GM21619 (cell line): Measurements from ENCODE around the gene EXOC1.

Source experiments
- ATAC-seq: cut with Tn5 transposase; IDR thresholded peaks from one replicate; pipeline ENCODE4 v1.9.1; 2021; ENCODE audit not compliant: unreplicated experiment

EXOC1 gene

DNA sequence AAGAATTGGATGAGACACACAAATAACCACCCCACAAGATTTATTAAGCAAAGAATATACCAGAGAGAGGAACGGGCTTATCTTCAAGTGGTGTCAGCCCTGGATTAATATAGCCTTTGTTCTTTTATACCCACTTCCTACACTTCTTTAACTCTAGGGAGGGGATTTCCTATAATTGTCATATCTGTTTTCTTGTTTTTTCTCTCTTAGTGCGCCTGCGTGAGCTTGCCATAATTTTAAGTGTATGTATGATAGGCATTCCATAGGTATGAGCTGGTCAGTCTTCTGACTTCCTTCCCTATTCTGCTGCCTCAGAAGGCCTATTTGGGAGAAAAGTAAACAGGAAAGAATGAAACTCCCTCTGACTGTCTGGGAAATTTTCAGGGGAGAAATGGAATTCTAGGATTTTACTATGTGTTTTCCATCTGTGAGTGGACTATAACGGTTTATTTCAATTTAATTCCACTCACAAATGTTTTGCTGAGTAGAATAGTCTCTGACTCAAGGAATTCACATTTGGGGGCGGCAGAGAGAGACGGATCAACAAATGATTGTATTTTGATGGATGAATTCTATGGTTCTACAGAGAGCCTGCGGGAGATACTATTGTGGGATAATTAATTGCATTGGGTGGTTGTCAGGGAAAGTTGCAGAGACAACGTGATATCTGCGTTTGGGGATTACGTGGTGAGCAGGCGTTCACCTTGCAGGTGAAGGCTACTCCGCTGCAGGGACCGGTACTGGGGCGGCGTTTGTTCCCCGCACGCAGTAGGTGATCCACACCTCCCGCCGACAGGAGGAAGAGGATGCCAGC, 94.7 kb downstream of the EXOC1 start:
- ATAC-seq = no peak

DNA sequence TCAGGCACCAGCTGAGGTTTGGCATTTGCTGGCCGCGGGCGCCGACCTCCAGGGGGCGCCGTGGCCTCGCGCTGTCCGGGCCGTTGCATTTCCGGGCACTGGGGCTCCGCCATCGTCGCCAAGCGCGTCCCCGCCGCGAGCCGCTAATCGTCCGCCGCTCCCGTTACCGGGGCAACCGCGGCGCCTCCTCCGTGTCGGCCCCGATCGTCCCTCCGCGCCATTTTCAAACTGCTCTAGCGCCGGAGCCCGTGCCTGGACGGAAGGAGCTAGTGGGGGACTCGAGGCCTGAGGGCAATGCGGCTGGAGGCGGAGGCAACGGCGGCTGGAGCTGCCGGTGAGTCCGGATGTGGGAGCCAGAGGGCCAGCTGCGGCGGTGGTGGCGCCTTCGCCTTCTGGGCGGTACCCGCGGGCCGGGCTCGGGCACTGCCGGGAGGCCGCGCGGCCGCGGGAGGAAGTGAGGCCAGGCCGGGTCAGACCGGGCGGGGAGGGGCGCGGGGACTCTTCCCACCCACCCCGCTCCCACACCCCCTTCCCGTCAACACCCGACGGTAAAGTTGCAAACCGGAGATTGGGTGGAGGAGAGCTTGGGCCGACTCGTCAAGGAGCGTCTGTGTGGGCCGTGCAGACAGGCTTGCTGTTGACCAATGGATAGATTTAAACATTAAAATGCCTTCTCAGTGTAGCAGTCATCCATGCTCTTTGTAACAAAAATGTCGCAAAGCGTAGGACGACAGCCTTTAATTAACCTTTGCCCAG, 95.5 kb downstream of the EXOC1 start, which contains the start of gene CEP135:
Gene CEP135 (plus strand): TSS at position 220 of the 756 bp plus-strand sequence. CDS start 3,186 bp downstream, outside the sequence.
- peak; percentile 65 for ATAC-seq

DNA sequence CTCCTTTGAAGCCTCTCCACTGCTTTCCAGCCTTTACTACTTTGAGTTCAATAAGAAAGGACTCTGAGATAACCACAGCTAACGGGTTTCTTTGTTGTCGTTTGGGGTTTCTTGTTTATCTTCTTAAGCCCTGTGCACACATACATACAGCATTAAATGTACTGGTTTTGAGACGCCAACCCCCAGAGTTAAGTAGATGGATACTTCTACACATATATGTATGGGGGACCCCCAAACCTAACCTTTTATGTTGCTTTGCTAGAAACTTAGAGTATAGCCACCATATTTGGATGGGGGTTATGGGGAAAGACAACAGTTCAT, 96.0 kb downstream of the EXOC1 start:
- ATAC-seq = no peak

DNA sequence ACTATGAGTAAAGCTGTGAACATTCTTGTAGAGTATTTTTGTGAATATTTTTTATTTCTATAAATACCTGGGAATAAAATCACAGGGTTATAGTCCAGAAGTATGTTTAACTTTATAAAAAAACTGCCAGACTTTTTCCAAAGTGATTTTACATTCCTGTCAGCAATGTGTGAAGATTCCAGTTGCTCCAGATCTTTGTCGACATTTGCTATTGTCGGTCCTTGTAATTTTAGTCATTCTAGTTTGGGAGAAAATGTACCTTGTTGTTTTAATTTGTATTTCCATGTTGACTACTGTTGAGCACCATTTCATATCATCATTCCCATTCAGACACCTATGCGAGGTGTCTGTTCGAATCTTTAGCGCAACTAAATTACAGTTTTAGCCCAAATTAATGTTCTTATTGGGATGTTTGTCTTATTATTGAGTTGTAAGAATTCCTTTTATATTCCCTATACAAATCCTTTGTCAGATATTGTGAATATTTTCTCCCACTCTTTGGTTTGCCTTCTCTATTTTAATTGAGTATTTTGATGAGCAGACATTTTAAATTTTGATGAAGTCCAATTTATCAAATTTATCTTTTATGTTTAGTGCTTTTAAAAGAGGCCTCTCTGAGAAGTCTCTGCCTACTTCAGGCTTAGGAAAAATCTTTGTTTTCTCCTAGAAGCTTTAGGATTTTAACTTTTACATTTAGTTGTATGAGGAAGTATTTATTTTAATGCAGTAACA, 97.9 kb downstream of the EXOC1 start:
- ATAC-seq = no peak
